ENCODE results near the gene ZACN. TPM values are rescaled to one million over a fixed set of nuclear protein-coding genes. Genes with fewer than 3 reads are reported as not detected.

ZACN gene
- total RNA-seq, 1 donor, result not detected

DNA sequence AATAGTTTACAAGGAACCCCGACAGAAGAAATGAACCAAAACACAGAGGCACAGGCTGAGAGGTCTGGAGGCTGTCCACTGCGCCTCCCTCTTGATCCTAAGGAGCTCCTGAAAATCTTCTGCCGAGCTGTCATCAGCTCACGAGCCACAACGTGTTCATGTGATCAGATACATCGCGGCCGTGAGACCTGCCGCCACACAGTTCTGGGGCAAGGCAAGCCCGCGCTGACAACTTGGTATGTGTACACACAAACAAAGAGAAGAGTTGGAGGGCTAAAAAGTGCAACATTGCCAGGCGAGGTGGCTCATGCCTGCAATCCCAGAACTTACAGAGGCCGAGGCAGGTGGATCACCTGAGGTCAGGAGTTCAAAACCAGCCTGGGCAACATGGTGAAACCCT lies 17.0 kb downstream of the ZACN start:
- DNase-seq (ENCODE audit: low read depth in 2 of 3, low spot score in 2 of 3), result no peak

DNA sequence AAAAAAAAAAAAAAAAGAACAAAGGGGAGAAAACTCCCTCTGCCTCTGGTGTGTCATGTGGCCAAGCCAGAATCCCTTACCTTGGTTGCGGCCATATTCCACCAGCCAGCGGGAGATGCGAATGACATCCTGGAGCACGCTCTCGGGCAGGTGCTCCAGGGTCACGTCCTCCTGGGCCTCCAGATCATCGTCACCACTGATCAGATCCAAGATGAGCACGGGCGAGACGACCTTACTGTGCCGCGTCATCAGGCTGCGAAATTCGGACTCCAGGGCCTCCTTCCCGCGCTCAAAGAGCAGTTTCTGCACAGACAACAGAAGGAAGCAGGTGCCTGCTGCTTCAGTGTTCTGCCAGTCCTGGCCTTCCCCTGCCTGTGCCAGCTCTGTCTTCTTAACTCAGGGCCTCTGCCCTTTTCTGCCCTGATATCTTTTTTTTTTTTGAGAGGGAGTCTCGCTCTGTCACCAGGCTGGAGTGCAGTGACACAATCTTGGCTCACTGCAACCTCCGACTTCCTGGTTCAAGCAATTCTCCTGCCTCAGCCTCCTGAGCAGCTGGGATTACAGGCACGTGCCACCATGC lies 18.8 kb downstream of the ZACN start:
- DNase-seq (ENCODE audit: low read depth in 2 of 3, low spot score in 2 of 3), result no peak

GRCh38 chr17:76102944-76103273 lies 23.9 kb downstream of the ZACN start:
- peak in 1 of 3 donors; percentile 14 for DNase-seq (ENCODE audit: low read depth in 2 of 3, low spot score in 2 of 3)

DNA sequence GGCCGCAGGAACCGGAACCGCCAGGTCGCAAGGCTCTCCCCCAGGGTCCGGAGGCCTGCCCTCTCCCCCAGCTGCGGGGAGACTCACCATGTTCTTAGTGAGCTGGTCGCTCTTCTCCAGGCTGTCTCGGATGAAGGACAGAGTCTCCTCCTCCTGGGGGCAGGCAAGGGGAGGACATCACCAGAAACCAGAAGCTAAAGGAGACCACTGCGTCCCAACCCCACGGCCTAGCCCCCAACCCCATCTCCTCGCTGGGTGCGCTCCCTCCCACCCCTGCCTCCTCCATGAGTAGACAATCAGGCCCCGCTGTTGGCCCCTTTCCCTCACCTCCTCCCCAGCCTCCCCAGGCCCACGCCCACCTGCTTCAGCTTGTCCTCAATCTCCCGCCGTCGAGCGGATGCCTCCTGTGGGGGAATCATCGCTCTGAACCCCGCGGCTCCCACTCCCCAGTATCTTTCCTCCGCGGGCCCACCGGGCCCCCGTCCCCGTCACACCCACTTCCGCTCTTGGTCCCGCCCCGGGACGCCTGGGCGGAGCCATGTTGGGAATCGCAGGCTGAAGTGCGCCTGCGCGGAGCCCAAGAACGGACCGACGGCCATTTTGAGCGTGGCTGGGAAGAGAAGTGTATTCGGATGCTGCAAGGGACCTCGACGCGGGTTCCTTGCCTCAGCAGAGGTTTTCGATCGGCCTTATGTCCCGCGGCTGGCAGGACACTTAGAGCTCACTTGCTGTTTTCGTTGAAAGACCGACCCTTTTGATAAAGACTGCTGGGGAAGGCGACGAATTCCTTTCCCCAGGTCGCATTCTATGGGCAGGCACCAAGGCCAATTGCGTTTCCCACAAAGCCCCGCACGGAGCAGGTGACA lies 24.5 kb downstream of the ZACN start, which contains the start of gene EXOC7:
Gene EXOC7, minus strand, starts transcription at position 514 of the 866 bp plus-strand sequence. Its CDS starts 95 bp downstream, at position 419.
- peak; percentile 92 to 97 (median 93) for DNase-seq (ENCODE audit: low read depth in 2 of 3, low spot score in 2 of 3)

- no peak for DNase-seq (ENCODE audit: low read depth in 2 of 3, low spot score in 2 of 3)
Measured at GRCh38 chr17:76104140-76104895, 25.3 kb downstream of the ZACN start.

GRCh38 chr17:76104896-76105231 lies 25.9 kb downstream of the ZACN start:
- no peak for DNase-seq (ENCODE audit: low read depth in 2 of 3, low spot score in 2 of 3)

DNA sequence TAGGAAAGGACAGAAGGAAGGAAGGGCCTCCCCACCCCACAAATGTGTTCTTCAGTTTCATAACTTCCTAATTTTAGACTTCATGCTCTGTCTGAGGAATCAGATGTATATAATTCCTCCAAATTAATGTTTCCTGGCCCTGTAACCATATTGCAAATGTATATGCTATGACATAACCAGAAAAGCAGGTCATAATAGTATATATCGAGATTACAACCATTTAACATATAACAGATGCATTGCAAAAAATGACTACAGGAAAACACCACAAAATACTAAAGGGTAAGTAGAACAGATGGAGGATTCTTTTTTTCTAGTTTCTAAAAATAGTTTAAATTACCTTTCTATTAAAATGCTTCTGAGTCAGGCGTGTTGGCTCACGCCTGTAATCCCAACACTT lies 27.7 kb downstream of the ZACN start:
- no peak for DNase-seq (ENCODE audit: low read depth in 2 of 3, low spot score in 2 of 3)

GRCh38 chr17:76107509-76107908 lies 28.5 kb downstream of the ZACN start:
- DNase-seq (ENCODE audit: low read depth in 2 of 3, low spot score in 2 of 3), result peak in 1 of 3 donors; percentile 47

- DNase-seq (ENCODE audit: low read depth in 2 of 3, low spot score in 2 of 3), result no peak
Measured at GRCh38 chr17:76111956-76112355, 33.0 kb downstream of the ZACN start.

DNA sequence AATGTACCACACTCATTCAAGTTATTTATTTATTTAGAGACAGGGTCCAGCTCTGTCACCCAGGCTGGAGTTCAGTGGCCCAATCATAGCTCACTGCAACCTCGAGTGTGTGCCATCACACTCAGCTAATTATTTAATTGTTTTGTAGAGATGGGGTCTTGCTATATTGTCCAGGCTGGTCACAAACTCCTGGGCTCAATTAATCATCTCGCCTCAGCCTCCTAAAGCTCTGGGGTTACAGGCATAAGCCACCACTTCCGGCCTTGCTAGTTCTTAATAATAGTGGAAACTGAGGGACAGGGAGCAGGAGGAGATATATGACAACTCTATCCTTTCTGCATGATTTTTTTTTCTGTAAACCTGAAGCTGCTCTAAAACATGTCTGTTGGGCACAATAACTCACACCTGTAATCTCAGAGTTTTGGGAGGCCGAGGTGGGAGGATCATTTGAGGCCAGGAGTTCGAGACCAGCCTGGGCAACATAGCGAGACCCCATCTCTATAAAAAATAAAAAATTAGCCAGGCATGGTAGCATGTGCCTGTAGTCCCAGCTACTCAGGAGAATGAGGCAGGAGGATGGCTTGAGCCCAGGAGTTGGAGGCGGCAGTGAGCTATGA lies 36.3 kb downstream of the ZACN start:
- DNase-seq (ENCODE audit: low read depth in 2 of 3, low spot score in 2 of 3), result no peak

- no peak for DNase-seq (ENCODE audit: low read depth in 2 of 3, low spot score in 2 of 3)
Measured at GRCh38 chr17:76119409-76120371, 40.7 kb downstream of the ZACN start.

DNA sequence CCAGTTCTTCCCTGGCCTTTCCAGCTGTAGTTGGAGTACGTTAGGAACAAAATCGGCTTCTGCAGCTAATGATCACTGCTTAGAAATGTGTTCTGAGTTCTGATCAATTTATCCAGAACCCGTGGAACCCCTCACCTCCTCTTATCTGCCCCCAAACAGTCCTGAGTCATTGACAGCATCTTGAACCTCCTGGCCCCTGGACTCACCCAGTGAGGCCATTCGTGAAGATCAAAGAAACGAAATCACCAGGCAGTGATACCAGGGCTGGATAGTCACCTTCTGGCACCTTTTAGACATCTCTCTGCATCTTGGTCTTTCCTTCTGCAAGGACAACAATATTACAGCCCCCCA lies 41.7 kb downstream of the ZACN start:
- no peak for DNase-seq (ENCODE audit: low read depth in 2 of 3, low spot score in 2 of 3)

DNA sequence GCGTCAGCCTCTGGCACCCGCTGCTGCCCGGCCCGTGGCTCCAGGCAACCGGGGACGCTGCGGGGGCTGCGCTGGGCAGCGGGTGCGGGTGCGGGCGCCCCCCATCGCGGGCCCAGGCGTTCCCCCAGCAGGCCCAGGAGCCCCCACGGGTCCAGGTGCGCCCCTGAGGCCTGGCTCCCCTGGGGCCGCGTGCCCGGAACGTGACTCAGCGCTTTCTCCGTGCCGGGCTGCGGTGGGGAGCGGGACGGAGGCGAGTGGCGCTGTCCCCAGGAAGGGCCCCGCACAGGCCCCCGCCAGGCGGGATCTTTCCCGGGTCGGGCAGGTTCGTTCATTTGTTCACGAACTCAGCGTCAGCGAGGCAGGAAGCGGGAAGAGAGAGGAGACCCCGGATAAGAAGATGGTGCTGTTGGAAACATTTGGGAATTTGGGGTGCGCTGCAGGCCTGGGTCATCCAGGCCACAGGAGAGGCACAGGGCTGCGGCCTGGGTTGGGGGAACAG lies 43.0 kb downstream of the ZACN start:
- DNase-seq (ENCODE audit: low read depth in 2 of 3, low spot score in 2 of 3), result peak in 2 of 3 donors; percentile 52 to 55

DNA sequence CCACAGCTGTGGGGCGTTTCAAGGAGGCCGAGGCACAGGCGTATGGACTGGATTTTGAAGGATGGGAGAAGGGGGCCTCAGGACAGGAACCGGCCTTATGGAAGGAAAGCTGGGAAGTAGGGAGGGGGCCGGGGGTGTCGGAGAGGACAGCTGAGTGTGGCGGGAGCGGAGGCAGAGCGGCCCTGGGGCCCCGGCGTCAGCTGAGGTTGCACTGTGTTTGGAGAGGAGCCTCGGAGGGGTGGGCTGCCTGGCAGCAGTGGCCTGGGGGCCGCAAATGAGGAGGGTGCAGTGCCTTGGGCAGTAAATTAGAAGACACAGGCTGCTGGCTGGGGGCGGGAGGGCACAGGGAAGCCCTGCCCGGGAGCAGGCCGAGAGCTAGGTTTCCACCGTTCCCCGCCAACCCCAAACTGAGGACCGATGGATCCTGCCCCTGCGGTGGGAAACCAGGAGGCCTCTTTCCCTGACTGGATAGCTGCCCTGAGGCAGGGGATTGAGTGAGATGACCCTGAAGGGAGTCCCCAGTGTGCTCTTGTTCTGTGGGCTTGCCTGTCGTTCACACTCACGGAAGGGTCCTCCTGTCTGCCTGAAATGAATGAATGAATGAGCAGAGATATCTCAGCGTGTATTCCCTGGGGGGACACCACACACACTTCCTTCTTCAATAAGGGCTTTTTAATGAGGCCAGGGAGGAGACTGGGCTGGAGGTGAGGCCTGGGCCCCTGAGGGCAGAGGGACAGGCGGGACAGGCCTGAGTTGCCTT lies 43.6 kb downstream of the ZACN start:
- DNase-seq (ENCODE audit: low read depth in 2 of 3, low spot score in 2 of 3), result no peak

DNA sequence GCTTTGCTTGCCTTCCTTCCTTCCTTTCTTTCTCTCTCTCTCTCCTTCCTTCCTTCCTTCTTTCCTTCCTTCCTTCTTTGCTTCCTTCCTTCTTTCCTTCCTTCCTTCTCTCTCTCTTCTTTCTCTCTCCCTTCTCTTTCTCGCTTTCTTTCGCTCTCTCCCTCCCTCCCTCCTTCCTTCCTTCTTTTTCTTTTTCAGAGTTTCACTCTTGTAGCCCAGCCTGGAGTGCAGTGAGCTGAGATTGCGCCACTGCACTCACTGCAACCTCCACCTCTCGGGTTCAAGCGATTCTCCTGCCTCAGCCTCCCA lies 44.2 kb downstream of the ZACN start:
- DNase-seq (ENCODE audit: low read depth in 2 of 3, low spot score in 2 of 3), result no peak

- no peak for DNase-seq (ENCODE audit: low read depth in 2 of 3, low spot score in 2 of 3)
Measured at GRCh38 chr17:76123749-76124581, 45.0 kb downstream of the ZACN start.

DNA sequence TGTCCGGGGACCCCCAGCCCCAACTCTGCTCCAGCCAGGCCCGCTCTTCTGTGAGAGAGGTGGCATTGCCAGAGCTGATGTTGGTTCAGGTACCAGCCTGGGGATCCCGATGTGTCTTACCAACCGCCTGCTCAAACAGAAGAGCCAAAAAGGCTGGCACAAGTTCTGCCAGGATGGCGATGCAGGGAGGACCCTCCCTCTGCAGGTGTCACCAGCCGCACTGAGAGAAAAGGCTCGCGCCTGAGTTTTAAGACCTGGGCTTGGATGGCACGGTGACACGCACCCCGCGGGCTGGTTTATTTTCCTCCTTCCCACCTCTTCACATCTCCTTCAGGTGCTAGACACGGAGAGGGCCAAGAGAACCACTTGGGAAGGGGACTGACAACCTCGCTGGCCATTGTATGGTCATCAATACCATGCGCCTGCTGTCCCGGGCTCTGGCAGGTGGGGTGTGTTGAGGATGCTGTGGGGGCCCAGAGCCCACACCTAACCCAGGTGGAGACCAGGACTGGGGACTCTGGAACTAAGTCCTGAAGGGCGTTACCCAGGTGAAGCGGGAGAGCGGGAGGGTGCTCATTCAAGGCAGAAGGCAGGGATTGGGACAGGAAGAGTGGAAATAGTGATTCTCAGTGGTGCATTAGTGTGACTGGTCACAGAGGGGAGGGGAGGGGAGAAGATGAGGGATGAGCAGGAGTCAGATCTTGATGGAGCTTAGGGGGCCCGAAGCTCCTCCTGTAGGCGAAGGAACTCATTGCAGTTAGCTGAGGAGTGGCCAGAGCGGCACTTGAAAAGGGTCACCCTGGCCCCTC lies 45.8 kb downstream of the ZACN start:
- no peak for DNase-seq (ENCODE audit: low read depth in 2 of 3, low spot score in 2 of 3)

DNA sequence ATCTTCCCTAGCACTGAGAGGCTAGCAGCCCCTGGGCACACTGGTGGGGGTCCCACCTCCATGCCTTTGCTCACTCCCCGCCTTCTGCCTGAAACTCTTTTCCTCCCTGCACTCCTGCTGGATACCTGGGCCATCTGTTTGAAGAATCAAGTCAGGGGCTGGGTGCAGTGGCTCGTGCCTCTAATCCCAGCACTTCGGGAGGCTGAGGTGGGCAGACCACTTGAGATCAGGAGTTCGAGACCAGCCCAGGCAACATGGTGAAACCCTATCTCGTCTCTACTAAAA lies 46.4 kb downstream of the ZACN start:
- DNase-seq (ENCODE audit: low read depth in 2 of 3, low spot score in 2 of 3), result no peak

Data from hematopoietic multipotent progenitor cell (in vitro differentiated cells).